Fibroblast of lung (primary cell): ENCODE data around the gene HHEX. TPM values are rescaled to one million over a fixed set of nuclear protein-coding genes. Genes with fewer than 3 reads are reported as not detected.

Experiments used
- DNase-seq, 2 donors: peaks; one replicate each; pipeline versions ENCODE4 v3.0.0 to v3.0.0-alpha.2; 2010; ENCODE audit warnings: low read depth in 2 of 2
- H2AFZ ChIP-seq: 2 replicates; pipeline ENCODE4 v1.5.1; 2012; ENCODE audit warnings: low read length, control low read depth, inconsistent platforms
- H3K27ac ChIP-seq: 2 replicates; pipeline ENCODE4 v1.5.1; 2011; ENCODE audit warnings: low read length, control low read depth; ENCODE audit not compliant: insufficient read depth
- H3K27me3 ChIP-seq: 2 replicates; pipeline ENCODE4 v1.5.1; 2011; ENCODE audit warnings: mild to moderate bottlenecking, low read length; ENCODE audit not compliant: control insufficient read depth, insufficient read depth
- H3K36me3 ChIP-seq: 2 replicates; pipeline ENCODE4 v1.5.1; 2011; ENCODE audit warnings: low read length; ENCODE audit not compliant: control insufficient read depth, insufficient read depth
- H3K4me1 ChIP-seq: 2 replicates; pipeline ENCODE4 v1.5.1; 2011; ENCODE audit warnings: low read length; ENCODE audit not compliant: control insufficient read depth, insufficient read depth; ENCODE audit errors: extremely low read depth
- H3K4me2 ChIP-seq: 2 replicates; pipeline ENCODE4 v1.5.1; 2011; ENCODE audit warnings: low read length, control low read depth; ENCODE audit not compliant: insufficient read depth; ENCODE audit errors: extremely low read depth
- H3K4me3 ChIP-seq, 4 experiments: fragments of 200-600 bp in 1 of 4; sonication (generic) in 1 of 4; replicated peaks in 1 of 4; 2 replicates each; pipeline ENCODE4 v1.5.1; 2011 to 2016; ENCODE audit warnings: low read length in 4 of 4, low read depth in 3 of 4, mild to moderate bottlenecking in 3 of 4, control low read depth in 2 of 4, inconsistent platforms in 1 of 4, mixed read lengths in 1 of 4; ENCODE audit not compliant: insufficient read depth in 1 of 4; ENCODE audit errors: control extremely low read depth in 1 of 4
- H3K79me2 ChIP-seq: 2 replicates; pipeline ENCODE4 v1.5.1; 2012; ENCODE audit warnings: mild to moderate bottlenecking, low read length, inconsistent platforms; ENCODE audit not compliant: control insufficient read depth, insufficient read depth
- H3K9ac ChIP-seq: 2 replicates; pipeline ENCODE4 v1.5.1; 2011; ENCODE audit warnings: mild to moderate bottlenecking, low read length, control low read depth; ENCODE audit not compliant: insufficient read depth
- H3K9me3 ChIP-seq: 2 replicates; pipeline ENCODE4 v1.5.1; 2012; ENCODE audit warnings: low read depth, low read length; ENCODE audit not compliant: control insufficient read depth, insufficient read depth
- H4K20me1 ChIP-seq: 2 replicates; pipeline ENCODE4 v1.5.1; 2011; ENCODE audit warnings: low read length; ENCODE audit not compliant: control insufficient read depth, insufficient read depth; ENCODE audit errors: extremely low read depth
- CTCF ChIP-seq, 2 donors: IDR thresholded peaks in 1 of 2; conservative IDR thresholded peaks in 1 of 2; 1 replicate in 1 of 2; 2 replicates in 1 of 2; pipeline ENCODE4 v1.5.1; 2011 to 2012; ENCODE audit warnings: low read length in 2 of 2, control low read depth in 1 of 2, inconsistent platforms in 1 of 2, low read depth in 1 of 2, mild to moderate bottlenecking in 1 of 2
- EZH2 ChIP-seq: IDR thresholded peaks from 2 replicates; pipeline ENCODE4 v1.5.1; 2012; ENCODE audit warnings: low read length, control low read depth, mild to moderate bottlenecking; ENCODE audit errors: missing control alignments
- polyA plus RNA-seq, 2 donors: library from polyadenylated mRNA; depleted of rRNA in 1 of 2; stranded (reverse) in 1 of 2; unstranded in 1 of 2; fragments of >200 nt; gene quantifications; 2 replicates each; pipeline ENCODE4 v1.2.1, GENCODE V29; 2011 to 2012; ENCODE audit warnings: missing spikeins in 1 of 2
- total RNA-seq: library from RNA; depleted of rRNA; stranded (reverse); fragments of >200 nt; gene quantifications from 2 replicates; pipeline ENCODE4 v1.2.1, GENCODE V29; 2014

HHEX gene
- total and polyA plus RNA-seq, 2 donors (not counting 1 experiment from before 2014, with no cell fraction given) = 2.9 to 3.5 TPM

- Histone ChIP-seq H3K4me3 (no peak overlapping the region), H3K9ac (no peak overlapping the region), H4K20me1 (no peaks in the 10 kb centered on the region), H3K27ac (no peak overlapping the region), H3K4me2 (no peak overlapping the region), H3K4me1 (no peaks in the 10 kb centered on the region), H3K27me3 (peaks cover 13% of the 10 kb centered on the region), H3K36me3 (no peaks in the 10 kb centered on the region), H3K9me3 (no peaks in the 10 kb centered on the region), H2AFZ (no peak overlapping the region), H3K79me2 (no peaks in the 10 kb centered on the region)
- DNase-seq = no peak
- TF ChIP-seq EZH2 (no peak), CTCF (conservative IDR thresholded peaks at IDR 0.05 in 1 of 2, IDR thresholded peaks at IDR 0.05 in 1 of 2; ENCODE audit: low read depth in 1 of 2, low read length in 2 of 2) (no peak)
Measured at GRCh38 chr10:92719991-92720830, 30.5 kb downstream of the HHEX start.

DNA sequence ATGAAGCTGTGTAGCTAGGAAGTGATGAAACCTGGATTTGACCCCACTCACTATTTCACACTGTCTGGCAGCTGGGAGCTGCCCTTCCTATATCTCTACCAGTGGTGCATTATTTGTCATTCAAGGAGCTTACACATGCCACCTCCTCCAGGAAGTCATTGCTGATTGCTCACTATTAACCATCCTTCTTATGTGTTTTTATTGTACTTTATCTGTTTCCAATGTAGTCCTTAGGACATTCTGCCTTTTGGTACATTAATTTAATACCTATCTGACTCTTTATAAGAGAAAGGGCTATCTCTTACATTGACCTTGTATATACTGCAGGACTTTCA is 31.0 kb downstream of the HHEX start:
- no peaks in the 10 kb centered on the region for H3K36me3 ChIP-seq
- H3K79me2 ChIP-seq = no peaks in the 10 kb centered on the region
- no peak overlapping the region for H2AFZ ChIP-seq
- peaks cover 13% of the 10 kb centered on the region for H3K27me3 ChIP-seq
- H3K27ac ChIP-seq = no peak overlapping the region
- no peaks in the 10 kb centered on the region for H4K20me1 ChIP-seq
- no peak for DNase-seq
- H3K9me3 ChIP-seq = no peaks in the 10 kb centered on the region
- TF ChIP-seq EZH2 (no peak), CTCF (conservative IDR thresholded peaks at IDR 0.05 in 1 of 2, IDR thresholded peaks at IDR 0.05 in 1 of 2; ENCODE audit: low read depth in 1 of 2, low read length in 2 of 2) (no peak)
- H3K9ac ChIP-seq = no peak overlapping the region
- no peak overlapping the region for H3K4me2 ChIP-seq
- no peaks in the 10 kb centered on the region for H3K4me1 ChIP-seq
- H3K4me3 ChIP-seq = no peak overlapping the region

DNA sequence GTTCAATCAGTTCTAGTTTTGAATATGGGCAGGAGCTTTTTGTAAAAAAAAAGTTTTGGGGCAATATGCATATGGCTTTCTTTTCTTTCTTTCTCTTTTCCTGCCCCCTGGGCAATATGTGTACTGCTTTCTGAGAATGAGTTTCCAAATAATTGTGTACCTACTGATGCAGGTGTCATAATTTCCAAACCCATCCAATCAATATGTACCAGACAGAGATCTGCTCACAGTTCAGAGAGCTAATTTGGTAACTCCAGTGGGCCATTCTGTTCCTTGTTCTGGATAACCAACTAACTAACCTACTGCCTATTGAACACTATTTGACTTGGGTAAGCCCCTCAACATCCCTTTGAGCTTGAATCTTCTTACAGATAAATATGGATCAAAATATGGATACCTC is 32.6 kb downstream of the HHEX start:
- no peak for DNase-seq
- Histone ChIP-seq H2AFZ (no peak overlapping the region), H3K27ac (no peak overlapping the region), H3K9ac (no peak overlapping the region), H3K4me1 (no peaks in the 10 kb centered on the region), H3K4me3 (no peak overlapping the region), H3K4me2 (no peak overlapping the region), H3K27me3 (peaks cover 9% of the 10 kb centered on the region), H3K36me3 (no peaks in the 10 kb centered on the region), H4K20me1 (no peaks in the 10 kb centered on the region), H3K79me2 (no peaks in the 10 kb centered on the region), H3K9me3 (no peaks in the 10 kb centered on the region)
- TF ChIP-seq EZH2 (no peak), CTCF (conservative IDR thresholded peaks at IDR 0.05 in 1 of 2, IDR thresholded peaks at IDR 0.05 in 1 of 2; ENCODE audit: low read depth in 1 of 2, low read length in 2 of 2) (no peak)
